ENCODE results near the gene ABCA7. TPM values are rescaled to one million over a fixed set of nuclear protein-coding genes. Genes with fewer than 3 reads are reported as not detected.

Gene ABCA7
- total RNA-seq, 1 experiment from 2014 or later: 18.2 TPM

- no TSS peak for BruUV-seq (replicated peaks)
- Mint-ChIP-seq H3K9me3 (ENCODE audit: unreplicated experiment) (no peaks in the 10 kb centered on the region), H3K36me3 (ENCODE audit: insufficient read depth, unreplicated experiment) (peaks cover under 1% of the 10 kb centered on the region), H3K4me3 (ENCODE audit: unreplicated experiment) (no peak overlapping the region), H3K27me3 (ENCODE audit: insufficient read depth, unreplicated experiment) (no peaks in the 10 kb centered on the region), H3K27ac (ENCODE audit: low read depth, unreplicated experiment) (no peak overlapping the region), H3K4me1 (ENCODE audit: insufficient read depth, unreplicated experiment) (peaks cover 8% of the 10 kb centered on the region)
- intact Hi-C loops (cut with micrococcal nuclease): no loop called here
- TF ChIP-seq CTCF (IDR thresholded peaks at IDR 0.05; ENCODE audit: unreplicated experiment): no peak
- CTCF ChIA-PET: interaction anchor here (0.8 to 1.4 kb wide), 2 partner anchors 17 to 23 kb away, joined by 4 read pairs; no protein-coding TSS in a partner anchor
- POLR2A ChIA-PET: interaction anchor here (0.6 to 4.2 kb wide), 12 partner anchors 9 to 441 kb away, joined by 3 to 20 read pairs (median 5); partner anchors contain the start of genes ABCA7, ATP5F1D, CNN2 and POLRMT
- DNase-seq (ENCODE audit: unreplicated experiment): peak; percentile 87
Measured at GRCh38 chr19:1074544-1075283, 34.8 kb downstream of the ABCA7 start.

GRCh38 chr19:1076046-1076386 lies 36.1 kb downstream of the ABCA7 start:
- Mint-ChIP-seq H3K27me3 (ENCODE audit: insufficient read depth, unreplicated experiment) (no peaks in the 10 kb centered on the region), H3K36me3 (ENCODE audit: insufficient read depth, unreplicated experiment) (peaks cover 12% of the 10 kb centered on the region), H3K4me3 (ENCODE audit: unreplicated experiment) (peak overlapping the region; percentile 43), H3K9me3 (ENCODE audit: unreplicated experiment) (no peaks in the 10 kb centered on the region), H3K27ac (ENCODE audit: low read depth, unreplicated experiment) (no peak overlapping the region), H3K4me1 (ENCODE audit: insufficient read depth, unreplicated experiment) (peaks cover 8% of the 10 kb centered on the region)
- no TSS peak for BruUV-seq (replicated peaks)
- intact Hi-C loops (cut with micrococcal nuclease): no loop called here
- TF ChIP-seq CTCF (IDR thresholded peaks at IDR 0.05; ENCODE audit: unreplicated experiment): no peak
- ChIA-PET POLR2A (interaction anchor here (0.6 to 4.2 kb wide), 9 partner anchors 9 to 128 kb away, joined by 3 to 20 read pairs (median 5); partner anchors contain the start of gene CNN2), CTCF (no interaction called here)
- no peak for DNase-seq (ENCODE audit: unreplicated experiment)

GRCh38 chr19:1076951-1077350 lies 37.0 kb downstream of the ABCA7 start:
- ChIA-PET CTCF (interaction anchor here (0.6 to 1.2 kb wide), 3 partner anchors 19 to 140 kb away, joined by 3 to 5 read pairs (median 4); no protein-coding TSS in a partner anchor), POLR2A (interaction anchor here (0.6 to 4.2 kb wide), 5 partner anchors 8 to 1073 kb away, joined by 3 to 20 read pairs (median 3); no protein-coding TSS in a partner anchor)
- H3K27ac Mint-ChIP-seq (ENCODE audit: low read depth, unreplicated experiment): no peak overlapping the region
- intact Hi-C loops (cut with micrococcal nuclease): no loop called here
- BruUV-seq (replicated peaks): no TSS peak
- peaks cover 8% of the 10 kb centered on the region for H3K4me1 Mint-ChIP-seq (ENCODE audit: insufficient read depth, unreplicated experiment)
- TF ChIP-seq CTCF (IDR thresholded peaks at IDR 0.05; ENCODE audit: unreplicated experiment): no peak
- no peaks in the 10 kb centered on the region for H3K9me3 Mint-ChIP-seq (ENCODE audit: unreplicated experiment)
- H3K36me3 Mint-ChIP-seq (ENCODE audit: insufficient read depth, unreplicated experiment): peaks cover 12% of the 10 kb centered on the region
- peak; percentile 79 for DNase-seq (ENCODE audit: unreplicated experiment)
- H3K27me3 Mint-ChIP-seq (ENCODE audit: insufficient read depth, unreplicated experiment): no peaks in the 10 kb centered on the region
- peak overlapping the region; percentile 19 for H3K4me3 Mint-ChIP-seq (ENCODE audit: unreplicated experiment)

- POLR2A ChIA-PET: interaction anchor here (0.7 kb wide), 1 partner anchor 141 kb away, joined by 3 read pairs; no protein-coding TSS in a partner anchor
- Mint-ChIP-seq H3K4me1 (ENCODE audit: insufficient read depth, unreplicated experiment) (peaks cover 14% of the 10 kb centered on the region), H3K36me3 (ENCODE audit: insufficient read depth, unreplicated experiment) (peaks cover 26% of the 10 kb centered on the region), H3K4me3 (ENCODE audit: unreplicated experiment) (no peak overlapping the region), H3K9me3 (ENCODE audit: unreplicated experiment) (no peaks in the 10 kb centered on the region), H3K27ac (ENCODE audit: low read depth, unreplicated experiment) (no peak overlapping the region), H3K27me3 (ENCODE audit: insufficient read depth, unreplicated experiment) (no peaks in the 10 kb centered on the region)
- intact Hi-C loops (cut with micrococcal nuclease): no loop called here
- no peak for DNase-seq (ENCODE audit: unreplicated experiment)
- no peak for TF ChIP-seq CTCF (IDR thresholded peaks at IDR 0.05; ENCODE audit: unreplicated experiment)
- BruUV-seq (replicated peaks): no TSS peak
- CTCF ChIA-PET: interaction anchor here (0.6 kb wide), 1 partner anchor 165 kb away, joined by 3 read pairs; no protein-coding TSS in a partner anchor
Measured at GRCh38 chr19:1079566-1080111, 39.7 kb downstream of the ABCA7 start.

Measured in MCF 10A (cell line).